ENCODE results near the gene POLH. TPM values are rescaled to one million over a fixed set of nuclear protein-coding genes. Genes with fewer than 3 reads are reported as not detected.

The POLH gene
- total and polyA plus RNA-seq, 9 of the 15 experiments (the other 6 are each of a cell fraction or from before 2014, with no cell fraction given) = 5.8 to 31.6 (median 20.6) TPM

GRCh38 chr6:43627008-43627825 is 51.2 kb downstream of the POLH start (continued):
- TF ChIP-seq SFPQ (IDR thresholded peaks at IDR 0.05; ENCODE audit: low read depth, low read length) = no peak
- no peak; the same call in 1 of the 2 replicates for TF ChIP-seq ZNF354B (CRISPR knock-in tag; IDR thresholded peaks at IDR 0.05)
- TF ChIP-seq NCOA4 (IDR thresholded peaks at IDR 0.05; ENCODE audit: partially characterized antibody) = no peak
- TF ChIP-seq, protein P1, sequence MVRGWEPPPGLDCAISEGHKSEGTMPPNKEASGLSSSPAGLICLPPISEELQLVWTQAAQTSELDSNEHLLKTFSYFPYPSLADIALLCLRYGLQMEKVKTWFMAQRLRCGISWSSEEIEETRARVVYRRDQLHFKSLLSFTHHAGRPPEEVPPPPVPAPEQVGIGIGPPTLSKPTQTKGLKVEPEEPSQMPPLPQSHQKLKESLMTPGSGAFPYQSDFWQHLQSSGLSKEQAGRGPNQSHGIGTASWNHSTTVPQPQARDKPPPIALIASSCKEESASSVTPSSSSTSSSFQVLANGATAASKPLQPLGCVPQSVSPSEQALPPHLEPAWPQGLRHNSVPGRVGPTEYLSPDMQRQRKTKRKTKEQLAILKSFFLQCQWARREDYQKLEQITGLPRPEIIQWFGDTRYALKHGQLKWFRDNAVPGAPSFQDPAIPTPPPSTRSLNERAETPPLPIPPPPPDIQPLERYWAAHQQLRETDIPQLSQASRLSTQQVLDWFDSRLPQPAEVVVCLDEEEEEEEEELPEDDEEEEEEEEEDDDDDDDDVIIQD (CRISPR knock-in tag; IDR thresholded peaks at IDR 0.05) = 0 out of 2 replicates have a peak, but pooled peaks have one; percentile 70
- no peak for TF ChIP-seq E2F6 (IDR thresholded peaks at IDR 0.05; ENCODE audit: borderline replicate concordance in 1 of 2, extremely low read depth in 1 of 2, insufficient read depth in 1 of 2, insufficient read length in 1 of 2, low read depth in 1 of 2, low read length in 1 of 2, poor library complexity in 1 of 2, severe bottlenecking in 1 of 2)
- TF ChIP-seq KHSRP (IDR thresholded peaks at IDR 0.05) = no peak
- no peak for TF ChIP-seq TSC22D4 (tag; IDR thresholded peaks at IDR 0.05)
- no peak for TF ChIP-seq NFE2L1 (tag; IDR thresholded peaks at IDR 0.05; ENCODE audit: borderline replicate concordance, low read depth)
- TF ChIP-seq DIDO1 (tag; IDR thresholded peaks at IDR 0.05; ENCODE audit: low read depth) = peak; percentile 56; the same call in 1 of the 2 replicates
- no peak; the same call in 1 of the 2 replicates for TF ChIP-seq NKRF (IDR thresholded peaks at IDR 0.05; ENCODE audit: borderline replicate concordance)
- no peak for TF ChIP-seq ADNP (tag; IDR thresholded peaks at IDR 0.05)
- TF ChIP-seq PHF21A (IDR thresholded peaks at IDR 0.05; ENCODE audit: borderline replicate concordance, low read depth) = no peak
- no peak for TF ChIP-seq EP400 (IDR thresholded peaks at IDR 0.05)
- peak; percentile 94 for TF ChIP-seq POLR2AphosphoS5 (IDR thresholded peaks at IDR 0.05; ENCODE audit: control insufficient read depth, insufficient read depth, low read depth, low read length)
- no peak for TF ChIP-seq CAMTA2 (CRISPR knock-in tag; conservative IDR thresholded peaks at IDR 0.05)
- peak; percentile 61 to 86; a peak in 3 of 4 replicates for TF ChIP-seq MAZ (CRISPR knock-in tag; conservative IDR thresholded peaks at IDR 0.05 in 1 of 2, IDR thresholded peaks at IDR 0.05 in 1 of 2)
- no peak for TF ChIP-seq GATA2 (CRISPR knock-in tag; IDR thresholded peaks at IDR 0.05)
- TF ChIP-seq FOS (IDR thresholded peaks at IDR 0.05; ENCODE audit: extremely low read depth, insufficient read length) = no peak
- TF ChIP-seq, protein P2, sequence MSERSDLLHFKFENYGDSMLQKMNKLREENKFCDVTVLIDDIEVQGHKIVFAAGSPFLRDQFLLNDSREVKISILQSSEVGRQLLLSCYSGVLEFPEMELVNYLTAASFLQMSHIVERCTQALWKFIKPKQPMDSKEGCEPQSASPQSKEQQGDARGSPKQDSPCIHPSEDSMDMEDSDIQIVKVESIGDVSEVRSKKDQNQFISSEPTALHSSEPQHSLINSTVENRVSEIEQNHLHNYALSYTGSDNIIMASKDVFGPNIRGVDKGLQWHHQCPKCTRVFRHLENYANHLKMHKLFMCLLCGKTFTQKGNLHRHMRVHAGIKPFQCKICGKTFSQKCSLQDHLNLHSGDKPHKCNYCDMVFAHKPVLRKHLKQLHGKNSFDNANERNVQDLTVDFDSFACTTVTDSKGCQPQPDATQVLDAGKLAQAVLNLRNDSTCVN (CRISPR knock-in tag; IDR thresholded peaks at IDR 0.05) = peak; percentile 91
